GM18951 (cell line): Measurements from ENCODE around the gene CYSLTR2.
"Not testable (repeated sequence)": the region's sequence is repeated elsewhere in the genome, so short reads cannot be mapped to it uniquely, and the experiment has no call there.

ENCODE experiments used
- POLR2A ChIP-seq: IDR thresholded peaks from 4 replicates; pipeline ENCODE4 v1.6.1; 2011; ENCODE audit warnings: mild to moderate bottlenecking; ENCODE audit not compliant: insufficient read length, insufficient read depth; ENCODE audit errors: extremely low read depth
- in situ Hi-C: fragments of 300-500 bp; cut with MboI; formaldehyde crosslinking; loops from one replicate; pipeline ENCODE4 v1.12.0; 2022; ENCODE audit warnings: low sequenced_read_pairs, mixed read lengths, inconsistent platforms; ENCODE audit not compliant: unreplicated experiment

CYSLTR2 gene

DNA sequence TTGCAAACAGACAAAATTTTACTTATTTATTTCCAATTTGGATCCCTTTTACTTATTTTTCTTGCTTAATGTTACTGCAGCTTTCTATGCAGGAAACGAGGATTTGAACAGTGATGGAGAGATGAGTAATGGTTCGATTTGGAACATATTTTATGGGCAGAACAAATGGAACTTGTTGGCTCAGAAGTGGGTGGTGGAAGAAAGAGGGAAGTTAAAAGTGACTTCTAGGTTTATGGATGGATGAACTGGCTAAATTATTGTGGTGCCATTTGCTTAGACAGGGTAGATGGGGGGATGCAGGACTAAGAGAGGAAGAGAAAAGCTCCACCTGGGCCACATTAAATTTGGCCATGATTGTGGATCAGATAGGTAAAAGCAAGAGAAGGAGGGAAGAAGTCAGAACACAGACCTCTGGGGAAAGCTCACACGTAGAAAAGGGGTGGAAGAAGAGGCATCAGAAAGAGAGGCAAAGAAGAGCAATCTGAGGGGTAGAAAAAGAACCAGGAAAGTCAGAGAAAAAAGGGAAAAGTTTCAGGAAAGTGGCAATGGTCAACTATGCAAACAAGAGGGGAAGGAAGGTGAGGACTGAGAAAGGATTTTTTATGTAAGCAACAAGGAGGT lies 768 bp upstream of the CYSLTR2 start:
- in situ Hi-C loops: no loop called here
- no peak for TF ChIP-seq POLR2A

DNA sequence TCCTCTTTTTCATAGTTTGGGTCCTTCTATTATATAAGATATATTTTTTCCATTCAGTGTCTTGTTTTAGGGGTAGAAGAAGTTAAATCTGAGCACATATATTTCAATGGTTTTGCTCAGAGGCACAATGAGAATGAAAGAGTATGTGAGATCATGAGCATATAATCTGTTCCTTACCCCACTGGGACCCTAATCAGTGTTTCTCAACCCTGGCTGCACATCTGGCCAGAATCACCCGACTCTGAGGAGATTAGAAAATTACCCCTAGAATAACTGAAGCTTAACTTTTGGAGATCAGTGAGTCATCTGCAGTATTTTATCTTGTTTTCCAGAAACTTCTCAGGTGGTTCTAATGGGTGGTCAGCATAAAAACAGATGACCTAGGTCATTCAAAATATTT lies 782 bp downstream of the CYSLTR2 start:
- TF ChIP-seq POLR2A: no peak
- in situ Hi-C loops: no loop called here

DNA sequence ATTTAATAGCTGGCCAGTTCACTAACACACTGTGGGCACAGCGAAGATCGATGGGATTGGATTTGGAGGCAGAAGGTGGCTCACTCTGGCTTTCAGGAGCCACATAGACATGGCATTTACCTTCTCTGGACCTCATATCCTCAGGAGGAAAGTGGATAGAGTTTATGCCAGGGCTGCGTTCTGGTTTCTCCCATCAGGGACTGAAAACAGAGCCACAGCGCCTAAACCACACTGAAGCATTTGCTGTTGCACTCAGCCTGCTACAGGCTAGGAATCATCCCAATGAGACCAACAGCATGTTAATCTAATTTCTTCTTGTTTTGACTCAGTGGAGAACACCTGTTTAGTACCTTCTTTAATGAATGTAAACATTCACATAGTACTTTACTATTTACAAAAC lies 1.6 kb downstream of the CYSLTR2 start:
- TF ChIP-seq POLR2A: no peak
- in situ Hi-C loops: no loop called here

DNA sequence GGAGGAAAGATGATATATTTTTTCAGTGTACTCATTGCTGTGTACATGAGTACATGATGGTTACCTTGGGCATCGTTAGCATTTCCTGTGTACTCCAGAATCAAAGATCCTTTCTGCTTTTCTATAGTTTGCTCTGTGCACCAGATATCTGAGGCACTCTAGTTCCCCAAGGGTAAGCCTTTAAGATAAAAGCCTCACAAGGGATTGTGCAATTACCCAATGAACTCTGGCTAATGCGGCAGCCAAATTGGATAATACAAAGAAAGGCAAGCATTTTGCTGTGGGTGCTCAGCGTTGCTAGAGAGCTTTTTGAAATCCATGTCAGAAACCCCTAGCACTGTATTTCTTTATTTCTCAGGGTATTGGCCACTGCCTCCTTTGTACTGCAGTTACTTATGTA lies 2.9 kb downstream of the CYSLTR2 start:
- TF ChIP-seq POLR2A: no peak
- in situ Hi-C loops: no loop called here

DNA sequence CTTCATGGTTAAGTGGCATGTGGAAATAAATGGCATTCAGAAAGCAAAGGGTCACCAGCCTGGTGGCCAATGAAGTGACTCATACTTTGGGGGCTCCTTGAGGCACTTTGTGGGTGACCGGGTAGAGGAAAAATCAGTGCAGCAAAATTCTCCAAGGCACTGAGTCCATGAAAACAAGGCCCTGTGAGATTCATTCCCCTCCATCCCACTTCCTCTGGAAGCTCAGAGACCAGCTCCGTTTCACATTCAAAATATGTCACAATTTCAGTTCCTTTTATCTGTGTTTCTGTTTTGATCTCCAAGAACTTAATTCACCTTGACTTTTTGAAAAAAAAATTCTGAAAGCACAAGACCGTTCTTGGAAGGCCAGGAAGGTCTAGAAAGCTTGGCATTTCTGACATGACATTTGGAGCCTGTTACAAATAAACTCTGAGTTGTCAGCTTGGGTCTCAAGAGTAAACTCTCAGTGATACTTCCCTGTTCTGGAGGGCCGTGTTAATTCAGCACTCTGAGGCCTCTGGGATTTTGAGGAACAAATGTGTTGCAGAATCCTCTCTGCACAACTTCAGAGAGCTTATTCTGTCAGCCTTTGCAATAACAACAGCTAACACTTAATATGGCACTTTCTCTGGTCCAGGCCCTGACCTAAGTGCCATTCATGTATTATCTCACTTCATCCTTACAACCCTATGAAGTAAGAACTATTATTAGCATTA lies 6.8 kb downstream of the CYSLTR2 start:
- in situ Hi-C loops: no loop called here
- no peak for TF ChIP-seq POLR2A

DNA sequence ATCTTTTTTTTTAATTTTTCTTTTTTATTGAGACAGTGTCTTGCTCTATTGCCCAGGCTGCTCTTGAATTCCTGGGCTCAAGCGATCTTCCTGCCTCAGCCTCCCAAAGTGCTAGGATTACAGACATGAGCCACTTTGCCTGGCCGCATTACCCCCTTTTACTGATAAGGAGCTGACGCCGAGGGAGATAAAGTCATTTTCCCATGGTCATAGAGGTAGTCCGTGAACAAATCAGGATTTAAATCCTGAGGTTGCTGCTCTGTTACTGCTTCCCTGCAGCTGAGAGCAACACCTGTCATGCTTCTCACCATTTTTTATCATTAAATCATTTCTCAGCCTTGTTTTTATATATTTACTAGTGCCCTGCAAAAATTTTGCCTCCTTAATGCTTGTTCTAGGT lies 7.4 kb downstream of the CYSLTR2 start:
- in situ Hi-C loops: no loop called here
- no peak for TF ChIP-seq POLR2A

DNA sequence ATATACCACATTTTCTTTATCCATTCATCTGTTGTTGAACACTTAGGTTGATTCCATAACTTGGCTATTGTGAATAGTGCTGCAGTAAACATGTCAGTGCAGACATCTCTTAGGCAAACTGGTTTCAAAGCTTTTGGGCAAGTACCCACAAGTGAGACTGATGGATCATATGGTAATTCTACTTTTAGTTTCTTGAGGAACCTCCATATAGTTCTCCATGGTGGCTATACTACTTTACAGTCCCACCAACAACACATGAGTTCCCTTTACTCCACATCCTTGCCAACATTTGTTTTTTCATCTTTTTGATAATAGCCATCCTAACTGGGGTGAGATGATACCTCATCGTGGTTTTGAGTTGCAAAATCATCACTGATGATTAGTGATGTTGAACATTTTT lies 8.5 kb downstream of the CYSLTR2 start:
- no peak for TF ChIP-seq POLR2A

DNA sequence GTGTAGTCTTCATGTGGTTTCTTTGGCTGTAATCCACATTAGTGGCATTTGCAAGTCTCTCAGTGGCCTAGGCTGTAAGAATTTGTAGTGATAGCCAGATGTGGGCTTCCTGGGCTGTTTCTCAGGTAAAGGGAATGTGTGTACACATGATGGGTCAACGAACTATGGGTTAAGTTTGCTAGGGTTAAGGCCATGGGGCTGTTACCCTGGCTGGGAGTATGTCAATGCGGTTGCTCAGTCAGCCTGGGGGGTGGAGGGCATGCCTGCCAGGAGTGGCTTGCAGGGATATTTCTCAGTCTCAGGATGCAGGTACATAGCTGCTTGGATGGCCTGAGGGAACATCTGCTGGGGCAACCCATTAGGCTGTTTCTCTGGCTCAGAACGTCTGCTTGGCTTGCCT lies 13.4 kb downstream of the CYSLTR2 start:
- in situ Hi-C loops: no loop called here
- no peak for TF ChIP-seq POLR2A

More for the DNA sequence above, 8.5 kb downstream of the CYSLTR2 start:
- in situ Hi-C loops: no loop called here

DNA sequence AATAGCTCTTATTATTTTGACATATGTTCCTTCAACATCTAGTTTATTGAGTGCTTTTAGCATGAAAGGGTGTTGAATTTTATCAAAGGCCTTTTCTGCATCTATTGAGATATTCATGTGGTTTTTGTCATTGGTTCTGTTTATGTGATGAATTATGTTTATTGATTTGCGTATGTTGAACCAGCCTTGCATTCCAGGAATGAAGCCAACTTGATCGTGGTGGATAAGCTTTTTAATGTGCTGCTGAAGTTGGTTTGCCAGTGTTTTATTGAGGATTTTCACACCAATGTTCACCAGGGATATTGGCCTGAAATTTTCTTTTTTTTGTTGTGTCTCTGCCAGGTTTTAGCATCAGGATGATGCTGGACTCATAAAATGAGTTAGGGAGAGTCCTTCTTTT lies 17.7 kb downstream of the CYSLTR2 start:
- in situ Hi-C loops: not testable (repeated sequence)

DNA sequence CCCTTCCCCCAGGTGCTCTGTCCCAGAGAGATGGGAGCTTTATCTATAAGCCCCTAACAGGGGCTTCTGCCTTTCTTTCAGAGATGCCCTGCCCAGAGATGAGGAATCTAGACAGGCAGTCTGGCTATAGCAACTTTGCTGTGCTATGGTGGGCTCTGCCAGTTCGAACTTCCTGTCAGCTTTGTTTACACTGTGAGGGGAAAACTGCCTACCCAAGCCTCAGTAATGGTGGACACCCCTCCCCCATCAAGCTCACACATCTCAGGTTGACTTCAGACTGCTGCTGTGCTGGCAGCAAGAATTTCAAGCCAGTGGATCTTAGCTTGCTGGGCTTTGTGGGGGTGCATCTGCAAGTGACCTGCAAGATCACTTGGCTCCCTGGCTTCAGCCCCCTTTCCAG lies 21.5 kb downstream of the CYSLTR2 start:
- in situ Hi-C loops: no loop called here
- no peak for TF ChIP-seq POLR2A

DNA sequence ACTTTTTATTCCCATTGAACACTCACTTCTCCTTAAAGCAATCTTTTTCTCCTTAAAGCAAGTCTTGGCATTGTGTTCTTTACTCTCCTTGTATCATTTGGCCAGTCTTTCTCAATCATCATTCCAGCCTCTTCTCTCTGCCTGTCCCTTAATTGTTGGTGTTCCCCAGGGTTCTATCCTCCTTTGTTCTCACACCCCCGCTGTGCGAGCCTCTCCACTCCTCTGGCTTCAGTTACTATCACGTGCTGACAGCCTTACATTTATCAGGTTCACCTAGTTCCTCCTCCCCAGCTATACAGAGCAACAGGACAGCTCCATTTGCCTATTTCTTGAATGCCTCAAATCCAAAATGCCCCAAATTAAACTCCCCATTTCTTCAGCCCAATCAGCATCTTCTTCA lies 24.6 kb downstream of the CYSLTR2 start:
- no peak for TF ChIP-seq POLR2A
- in situ Hi-C loops: no loop called here

DNA sequence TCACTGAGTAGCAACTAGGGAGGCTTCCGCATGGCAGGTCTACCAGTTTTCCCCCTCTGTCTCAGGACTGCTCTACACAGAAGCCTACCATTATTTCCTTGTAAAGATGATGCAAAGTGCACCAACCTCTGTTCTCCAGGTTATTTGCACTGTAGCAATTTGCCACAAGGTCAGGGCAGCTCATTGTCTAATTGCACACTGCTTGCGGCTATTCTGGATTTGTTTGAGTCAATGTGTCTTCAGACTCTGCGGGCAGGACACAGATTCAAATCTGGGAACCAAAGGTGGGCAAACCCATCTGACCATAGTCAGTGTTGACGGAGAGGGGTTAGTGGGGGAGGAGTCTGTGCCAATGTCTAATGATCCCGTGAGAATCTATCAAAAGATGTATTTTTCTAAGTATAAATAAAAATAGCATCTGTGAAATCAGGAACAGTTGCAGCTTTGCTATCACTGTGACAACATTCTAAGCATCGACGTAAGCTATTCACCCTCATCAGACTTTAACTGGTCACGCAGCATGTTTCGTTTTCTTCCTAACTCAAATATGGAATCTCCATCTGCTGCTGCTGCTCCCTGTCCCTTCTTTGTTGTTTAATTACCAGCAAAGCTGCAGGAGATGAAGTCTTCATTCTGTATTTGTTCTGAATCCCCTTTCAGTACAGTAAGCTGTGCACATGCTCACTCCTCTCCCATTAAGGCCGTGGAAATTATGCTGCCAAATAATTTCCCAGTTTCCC lies 26.4 kb downstream of the CYSLTR2 start:
- TF ChIP-seq POLR2A: no peak
- in situ Hi-C loops: no loop called here

DNA sequence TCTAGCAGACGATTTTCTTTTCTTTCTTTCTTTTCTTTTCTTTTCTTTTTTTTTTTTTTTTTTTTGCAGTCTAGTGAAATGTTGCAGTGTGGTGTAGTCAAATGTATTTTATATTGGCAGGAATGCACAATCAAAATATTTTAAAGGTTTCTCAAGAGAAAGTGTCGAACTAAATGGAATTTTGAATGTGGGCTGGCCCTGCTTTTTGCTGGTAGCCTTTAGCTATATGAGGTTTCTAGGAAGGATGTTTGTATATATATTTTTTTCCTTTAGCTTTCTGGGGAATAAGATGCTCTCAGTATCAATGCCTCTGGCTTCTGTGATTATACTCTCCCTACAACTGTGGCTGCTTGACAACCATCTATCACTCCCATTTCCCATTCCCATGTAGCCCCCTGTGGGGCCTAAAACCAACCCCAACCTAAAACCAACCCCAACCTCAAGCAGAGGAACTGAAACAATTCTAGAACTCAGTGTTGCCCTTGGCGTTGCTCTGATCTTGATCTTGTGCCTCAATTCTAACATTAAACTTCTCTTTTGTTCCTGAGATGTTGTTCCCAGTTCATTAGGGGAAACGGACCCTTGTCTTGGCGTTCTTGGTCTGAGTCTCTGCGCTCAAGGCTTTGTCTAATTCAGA lies 27.1 kb downstream of the CYSLTR2 start:
- TF ChIP-seq POLR2A: no peak
- in situ Hi-C loops: no loop called here

DNA sequence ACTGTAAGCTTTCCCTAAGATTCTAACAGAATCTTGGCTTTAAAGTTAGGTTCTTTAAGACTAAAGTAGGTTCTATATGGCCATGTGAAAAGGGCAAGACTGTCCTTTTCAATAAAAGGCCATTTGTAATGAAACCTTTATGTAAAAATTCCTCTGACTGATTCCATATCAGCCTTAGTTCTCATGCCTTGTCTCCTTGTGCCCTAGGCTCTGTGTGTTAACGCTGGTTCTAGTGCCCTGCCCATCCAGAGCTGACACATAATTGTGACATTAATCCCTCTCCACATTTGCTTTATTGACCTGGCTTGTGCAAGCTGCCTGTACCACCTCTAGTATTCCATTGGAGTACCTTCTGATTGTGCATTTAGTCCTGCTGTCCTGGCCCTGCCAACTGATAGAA lies 28.2 kb downstream of the CYSLTR2 start:
- no peak for TF ChIP-seq POLR2A
- in situ Hi-C loops: no loop called here

DNA sequence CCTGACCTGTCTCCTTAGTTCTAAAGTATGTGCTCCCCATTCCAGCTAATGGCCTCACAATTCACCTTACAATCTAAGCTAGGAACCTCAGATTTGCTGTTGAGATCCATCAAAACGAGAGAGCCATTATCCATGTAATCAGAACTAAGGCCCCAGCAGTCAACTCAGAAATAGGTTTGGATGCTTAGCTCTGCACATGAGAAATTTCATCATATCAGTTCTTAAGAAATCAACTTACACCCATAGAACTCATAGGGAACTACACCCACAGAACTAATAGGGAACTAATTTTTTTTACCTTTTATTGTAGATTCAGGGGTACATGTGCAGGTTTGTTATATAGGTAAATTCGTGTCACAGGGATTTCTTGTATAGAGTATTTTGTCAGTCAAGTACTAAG lies 28.7 kb downstream of the CYSLTR2 start:
- in situ Hi-C loops: no loop called here
- TF ChIP-seq POLR2A: no peak
